ENCODE measurements around the gene PRPF8. TPM values are rescaled to one million over a fixed set of nuclear protein-coding genes. Genes with fewer than 3 reads are reported as not detected.
"Not testable (repeated sequence)": the region's sequence is repeated elsewhere in the genome, so short reads cannot be mapped to it uniquely, and the experiment has no call there.

PRPF8 gene
- total RNA-seq, 1 donor from 2014 or later = 439 TPM

GRCh38 chr17:1713878-1714426 lies 29.3 kb upstream of the PRPF8 start:
- peaks cover 29% of the 10 kb centered on the region for H3K27me3 Mint-ChIP-seq (ENCODE audit: low read depth)
- H3K27ac Mint-ChIP-seq = no peak overlapping the region
- H3K4me3 Mint-ChIP-seq (ENCODE audit: low read depth) = peak overlapping the region; percentile 72
- no peak for DNase-seq (ENCODE audit: low spot score)
- intact Hi-C loops (cut with micrococcal nuclease) = no loop called here
- H3K9me3 Mint-ChIP-seq = no peaks in the 10 kb centered on the region
- peaks cover 20% of the 10 kb centered on the region for H3K36me3 Mint-ChIP-seq (ENCODE audit: low read depth)
- H3K4me1 Mint-ChIP-seq (ENCODE audit: low read depth) = peaks cover 19% of the 10 kb centered on the region

GRCh38 chr17:1713160-1713877 lies 28.7 kb upstream of the PRPF8 start:
- intact Hi-C loops (cut with micrococcal nuclease) = no loop called here
- peaks cover 32% of the 10 kb centered on the region for H3K27me3 Mint-ChIP-seq (ENCODE audit: low read depth)
- H3K4me1 Mint-ChIP-seq (ENCODE audit: low read depth) = peaks cover 21% of the 10 kb centered on the region
- peaks cover 20% of the 10 kb centered on the region for H3K36me3 Mint-ChIP-seq (ENCODE audit: low read depth)
- DNase-seq (ENCODE audit: low spot score) = no peak
- H3K27ac Mint-ChIP-seq = no peak overlapping the region
- H3K4me3 Mint-ChIP-seq (ENCODE audit: low read depth) = peak overlapping the region; percentile 51
- H3K9me3 Mint-ChIP-seq = no peaks in the 10 kb centered on the region

- Mint-ChIP-seq H3K27ac (no peak overlapping the region), H3K36me3 (ENCODE audit: low read depth) (peaks cover 20% of the 10 kb centered on the region), H3K9me3 (no peaks in the 10 kb centered on the region), H3K4me3 (ENCODE audit: low read depth) (no peak overlapping the region), H3K27me3 (ENCODE audit: low read depth) (peaks cover 37% of the 10 kb centered on the region), H3K4me1 (ENCODE audit: low read depth) (peaks cover 16% of the 10 kb centered on the region)
- intact Hi-C loops (cut with micrococcal nuclease) = no loop called here
- DNase-seq (ENCODE audit: low spot score) = no peak
Observed at GRCh38 chr17:1712271-1712670, 27.6 kb upstream of the PRPF8 start.

- Mint-ChIP-seq H3K36me3 (ENCODE audit: low read depth) (peaks cover 20% of the 10 kb centered on the region), H3K27me3 (ENCODE audit: low read depth) (peaks cover 40% of the 10 kb centered on the region), H3K4me1 (ENCODE audit: low read depth) (peaks cover 18% of the 10 kb centered on the region), H3K9me3 (no peaks in the 10 kb centered on the region), H3K27ac (no peak overlapping the region), H3K4me3 (ENCODE audit: low read depth) (peak overlapping the region; percentile 15)
- intact Hi-C loops (cut with micrococcal nuclease) = no loop called here
- DNase-seq (ENCODE audit: low spot score) = no peak
Observed at GRCh38 chr17:1711804-1712203, 27.1 kb upstream of the PRPF8 start.

GRCh38 chr17:1710807-1711553 lies 26.3 kb upstream of the PRPF8 start:
- Mint-ChIP-seq H3K27me3 (ENCODE audit: low read depth) (peaks cover 42% of the 10 kb centered on the region), H3K4me3 (ENCODE audit: low read depth) (peak overlapping the region; percentile 30), H3K4me1 (ENCODE audit: low read depth) (peaks cover 18% of the 10 kb centered on the region), H3K27ac (no peak overlapping the region), H3K9me3 (no peaks in the 10 kb centered on the region), H3K36me3 (ENCODE audit: low read depth) (peaks cover 20% of the 10 kb centered on the region)
- DNase-seq (ENCODE audit: low spot score) = no peak
- intact Hi-C loops (cut with micrococcal nuclease) = no loop called here

GRCh38 chr17:1709971-1710806 lies 25.5 kb upstream of the PRPF8 start, which contains the start of gene TLCD2:
TSS of gene TLCD2 (minus strand) at chr17:1710377. CDS start at chr17:1710242, 135 bp downstream.
- Mint-ChIP-seq H3K36me3 (ENCODE audit: low read depth) (peaks cover 20% of the 10 kb centered on the region), H3K4me1 (ENCODE audit: low read depth) (peaks cover 18% of the 10 kb centered on the region), H3K4me3 (ENCODE audit: low read depth) (peak within 1 kb of the TSS; percentile 60), H3K9me3 (no peaks in the 10 kb centered on the region), H3K27me3 (ENCODE audit: low read depth) (peaks cover 47% of the 10 kb centered on the region), H3K27ac (no peak within 1 kb of the TSS)
- no peak for DNase-seq (ENCODE audit: low spot score)
- intact Hi-C loops (cut with micrococcal nuclease) = no loop called here

GRCh38 chr17:1709403-1709951 lies 24.8 kb upstream of the PRPF8 start:
- peaks cover 51% of the 10 kb centered on the region for H3K27me3 Mint-ChIP-seq (ENCODE audit: low read depth)
- no peaks in the 10 kb centered on the region for H3K9me3 Mint-ChIP-seq
- DNase-seq (ENCODE audit: low spot score) = no peak
- peaks cover 15% of the 10 kb centered on the region for H3K4me1 Mint-ChIP-seq (ENCODE audit: low read depth)
- no peak overlapping the region for H3K27ac Mint-ChIP-seq
- H3K4me3 Mint-ChIP-seq (ENCODE audit: low read depth) = peak overlapping the region; percentile 60
- intact Hi-C loops (cut with micrococcal nuclease) = no loop called here
- peaks cover 20% of the 10 kb centered on the region for H3K36me3 Mint-ChIP-seq (ENCODE audit: low read depth)

- Mint-ChIP-seq H3K36me3 (ENCODE audit: low read depth) (peaks cover 20% of the 10 kb centered on the region), H3K4me3 (ENCODE audit: low read depth) (peak overlapping the region; percentile 60), H3K27me3 (ENCODE audit: low read depth) (peaks cover 50% of the 10 kb centered on the region), H3K4me1 (ENCODE audit: low read depth) (peaks cover 12% of the 10 kb centered on the region)
- H3K9me3 Mint-ChIP-seq; H3K27ac Mint-ChIP-seq; DNase-seq (ENCODE audit: low spot score); intact Hi-C loops (cut with micrococcal nuclease): not testable (repeated sequence)
Observed at GRCh38 chr17:1708791-1709346, 24.2 kb upstream of the PRPF8 start.

GRCh38 chr17:1707107-1707506 lies 22.4 kb upstream of the PRPF8 start:
- no peak for DNase-seq (ENCODE audit: low spot score)
- H3K4me3 Mint-ChIP-seq (ENCODE audit: low read depth) = no peak overlapping the region
- no peaks in the 10 kb centered on the region for H3K9me3 Mint-ChIP-seq
- H3K36me3 Mint-ChIP-seq (ENCODE audit: low read depth) = peaks cover 6% of the 10 kb centered on the region
- H3K27ac Mint-ChIP-seq = no peak overlapping the region
- intact Hi-C loops (cut with micrococcal nuclease) = no loop called here
- H3K27me3 Mint-ChIP-seq (ENCODE audit: low read depth) = peaks cover 46% of the 10 kb centered on the region
- peaks cover 12% of the 10 kb centered on the region for H3K4me1 Mint-ChIP-seq (ENCODE audit: low read depth)

- H3K9me3 Mint-ChIP-seq = no peaks in the 10 kb centered on the region
- no peak overlapping the region for H3K27ac Mint-ChIP-seq
- H3K27me3 Mint-ChIP-seq (ENCODE audit: low read depth) = peaks cover 32% of the 10 kb centered on the region
- peaks cover 6% of the 10 kb centered on the region for H3K4me1 Mint-ChIP-seq (ENCODE audit: low read depth)
- intact Hi-C loops (cut with micrococcal nuclease) = no loop called here
- DNase-seq (ENCODE audit: low spot score) = no peak
- no peaks in the 10 kb centered on the region for H3K36me3 Mint-ChIP-seq (ENCODE audit: low read depth)
- H3K4me3 Mint-ChIP-seq (ENCODE audit: low read depth) = no peak overlapping the region
Observed at GRCh38 chr17:1705004-1705403, 20.3 kb upstream of the PRPF8 start.

GRCh38 chr17:1703063-1703462 lies 18.4 kb upstream of the PRPF8 start:
- Mint-ChIP-seq H3K4me3 (ENCODE audit: low read depth) (no peak overlapping the region), H3K27me3 (ENCODE audit: low read depth) (peaks cover 27% of the 10 kb centered on the region), H3K4me1 (ENCODE audit: low read depth) (peaks cover 4% of the 10 kb centered on the region), H3K9me3 (no peaks in the 10 kb centered on the region), H3K36me3 (ENCODE audit: low read depth) (no peaks in the 10 kb centered on the region), H3K27ac (no peak overlapping the region)
- intact Hi-C loops (cut with micrococcal nuclease) = no loop called here
- DNase-seq (ENCODE audit: low spot score) = no peak

GRCh38 chr17:1699891-1700290 lies 15.2 kb upstream of the PRPF8 start:
- H3K9me3 Mint-ChIP-seq; intact Hi-C loops (cut with micrococcal nuclease); H3K36me3 Mint-ChIP-seq (ENCODE audit: low read depth); DNase-seq (ENCODE audit: low spot score); H3K4me3 Mint-ChIP-seq (ENCODE audit: low read depth); H3K4me1 Mint-ChIP-seq (ENCODE audit: low read depth); H3K27me3 Mint-ChIP-seq (ENCODE audit: low read depth); H3K27ac Mint-ChIP-seq: not testable (repeated sequence)

Data from activated T-helper 2 cell treated with anti-CD3 and anti-CD28 coated beads, Interferon-gamma antibody, Interleukin-2, Interleukin-4, amounts not matched to agents 10 μg/mL and 5 μg/mL and 100 μg/mL, durations not matched to agents 14 hours and 24 hours and 36 hours (primary cell).